ENCODE measurements around the gene PTPRG.

DNA sequence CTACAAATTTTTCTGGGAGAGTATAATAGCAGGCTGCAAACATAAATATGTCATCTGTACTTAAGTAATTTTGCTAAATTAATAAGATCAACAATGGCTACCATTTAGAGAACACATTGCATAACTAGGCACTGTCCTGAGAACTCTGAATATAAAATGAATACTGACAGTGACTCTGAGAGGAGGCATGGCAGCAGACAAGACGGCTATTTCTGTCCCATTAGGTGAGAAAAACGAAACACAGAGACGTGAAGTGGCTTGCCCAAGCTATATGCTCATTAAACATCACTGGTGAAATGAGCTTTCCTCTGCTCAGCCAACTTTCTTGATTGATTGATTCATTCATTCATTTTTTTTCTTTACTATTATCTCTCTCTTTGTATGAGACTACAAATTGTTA, 384.3 kb downstream of the PTPRG start:
- TF ChIP-seq CTCF (conservative IDR thresholded peaks at IDR 0.05): no peak
- TF ChIP-seq ZFX (IDR thresholded peaks at IDR 0.05): no peak
